NCI-H2227 treated with DMSO at 0.1 percent for 48 hours (cell line): ENCODE measurements around the gene RELB.

Source experiments
- DNase-seq: peaks from one replicate; lab custom pipeline; 2025; lab: John Stamatoyannopoulos, UW

The RELB gene

DNA sequence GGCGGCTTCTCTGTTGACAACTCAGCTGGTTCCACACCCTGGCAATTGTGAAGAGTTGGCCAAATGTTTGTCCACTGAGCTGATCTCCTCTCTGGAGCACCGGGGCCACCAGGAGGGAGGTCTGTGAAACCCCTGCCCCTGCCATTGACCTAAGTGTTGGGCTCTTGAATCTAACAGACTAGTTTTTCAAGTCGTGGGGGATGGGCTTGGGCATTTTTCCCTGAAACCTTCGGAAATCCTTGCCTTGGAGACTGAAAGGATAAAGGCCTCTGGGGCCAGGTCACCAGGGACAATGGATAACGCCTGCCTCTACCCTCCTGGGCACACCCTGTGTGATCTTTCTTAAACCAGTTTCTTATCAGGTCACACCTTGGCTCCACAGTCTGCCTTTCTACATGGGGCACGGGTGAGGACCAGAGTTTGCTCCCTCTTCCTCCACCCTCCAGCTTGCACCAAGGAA lies 78.7 kb downstream of the RELB start:
- no peak for DNase-seq

DNA sequence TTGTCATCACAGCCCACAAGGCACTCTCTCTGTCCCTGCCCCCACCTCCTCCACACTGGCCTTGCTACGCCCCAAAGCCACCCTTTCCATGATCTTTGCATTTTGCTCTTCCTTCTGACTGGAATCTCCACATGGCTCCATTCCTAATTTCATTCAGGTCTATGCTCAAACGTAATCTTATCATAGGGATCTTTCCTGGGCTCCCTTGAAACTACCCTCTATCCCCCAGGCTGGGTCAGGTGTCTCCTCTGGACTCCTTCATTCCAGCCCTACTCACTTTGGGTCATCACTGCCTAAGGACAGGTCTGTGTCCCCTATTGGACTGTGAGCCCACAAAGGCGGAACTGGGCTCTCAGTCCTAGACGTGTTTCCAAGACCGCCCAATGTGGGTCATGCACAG lies 80.9 kb downstream of the RELB start:
- no peak for DNase-seq

DNA sequence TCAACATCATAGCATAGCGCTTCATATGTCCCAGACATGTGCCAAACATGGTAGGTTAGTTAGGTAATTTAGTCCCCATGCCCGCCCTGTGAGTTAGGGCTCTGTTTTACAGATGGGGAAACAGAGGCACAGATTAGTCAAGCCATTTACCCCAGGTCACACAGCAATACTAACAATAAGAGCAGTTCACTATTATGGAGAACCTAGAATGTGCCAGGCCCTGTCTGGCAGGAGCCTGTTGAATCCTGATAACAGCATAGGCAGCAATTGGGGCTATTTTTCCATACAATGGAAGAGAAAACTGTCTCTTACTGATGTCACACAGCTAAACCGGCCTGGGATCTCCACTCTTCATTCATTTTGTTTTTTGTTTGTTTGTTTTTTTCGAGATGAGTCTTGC lies 85.2 kb downstream of the RELB start:
- DNase-seq, result no peak

DNA sequence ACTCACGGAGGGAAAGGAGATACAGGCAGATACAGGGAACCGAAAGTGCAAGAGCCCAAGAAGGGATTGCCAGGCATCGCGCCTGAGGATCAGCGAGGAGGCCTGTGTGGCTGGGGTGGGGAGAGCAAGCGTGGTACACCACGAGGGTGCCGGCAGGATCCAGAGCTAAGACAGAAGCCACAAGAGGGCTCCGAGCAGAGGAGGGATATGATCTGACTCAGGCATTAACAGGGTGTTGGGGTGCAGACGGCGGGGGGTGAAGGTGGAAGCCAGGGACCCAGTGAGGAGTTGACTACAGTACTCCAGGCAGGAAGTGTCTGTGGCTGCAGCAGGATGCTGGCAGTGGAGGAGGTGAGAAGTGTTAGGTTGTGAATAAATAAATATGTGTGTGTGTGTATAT lies 86.3 kb downstream of the RELB start:
- DNase-seq, result no peak
